ENCODE results near the gene CDCA3.

CDCA3 gene

DNA sequence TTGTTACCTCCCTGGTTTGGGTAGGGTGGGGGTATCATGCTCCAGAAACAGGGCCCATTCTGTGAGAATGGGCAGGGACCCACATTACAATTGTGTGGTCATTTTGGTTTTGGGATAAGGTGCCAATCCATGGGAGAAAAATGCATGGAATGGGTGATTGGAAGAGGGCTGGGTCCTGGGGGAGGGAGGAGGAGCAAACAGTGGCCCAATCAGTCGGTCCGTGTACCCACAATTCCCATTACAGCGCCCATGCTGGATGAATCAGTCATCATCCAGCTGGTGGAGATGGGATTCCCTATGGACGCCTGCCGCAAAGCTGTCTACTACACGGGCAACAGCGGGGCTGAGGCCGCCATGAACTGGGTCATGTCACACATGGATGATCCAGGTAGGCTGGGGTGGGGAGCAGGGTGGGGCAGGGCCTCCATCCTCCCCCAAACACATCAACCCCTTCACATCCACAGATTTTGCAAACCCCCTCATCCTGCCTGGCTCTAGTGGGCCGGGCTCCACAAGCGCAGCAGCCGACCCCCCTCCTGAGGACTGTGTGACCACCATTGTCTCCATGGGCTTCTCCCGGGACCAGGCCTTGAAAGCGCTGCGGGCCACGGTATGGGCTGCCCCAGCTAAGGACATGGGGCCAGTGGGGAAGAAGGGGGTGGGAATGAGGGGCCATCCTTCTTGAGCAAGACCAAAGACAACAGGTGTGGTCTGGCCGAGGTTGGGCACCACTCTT, 12.7 kb upstream of the CDCA3 start:
- TF ChIP-seq, protein P1, sequence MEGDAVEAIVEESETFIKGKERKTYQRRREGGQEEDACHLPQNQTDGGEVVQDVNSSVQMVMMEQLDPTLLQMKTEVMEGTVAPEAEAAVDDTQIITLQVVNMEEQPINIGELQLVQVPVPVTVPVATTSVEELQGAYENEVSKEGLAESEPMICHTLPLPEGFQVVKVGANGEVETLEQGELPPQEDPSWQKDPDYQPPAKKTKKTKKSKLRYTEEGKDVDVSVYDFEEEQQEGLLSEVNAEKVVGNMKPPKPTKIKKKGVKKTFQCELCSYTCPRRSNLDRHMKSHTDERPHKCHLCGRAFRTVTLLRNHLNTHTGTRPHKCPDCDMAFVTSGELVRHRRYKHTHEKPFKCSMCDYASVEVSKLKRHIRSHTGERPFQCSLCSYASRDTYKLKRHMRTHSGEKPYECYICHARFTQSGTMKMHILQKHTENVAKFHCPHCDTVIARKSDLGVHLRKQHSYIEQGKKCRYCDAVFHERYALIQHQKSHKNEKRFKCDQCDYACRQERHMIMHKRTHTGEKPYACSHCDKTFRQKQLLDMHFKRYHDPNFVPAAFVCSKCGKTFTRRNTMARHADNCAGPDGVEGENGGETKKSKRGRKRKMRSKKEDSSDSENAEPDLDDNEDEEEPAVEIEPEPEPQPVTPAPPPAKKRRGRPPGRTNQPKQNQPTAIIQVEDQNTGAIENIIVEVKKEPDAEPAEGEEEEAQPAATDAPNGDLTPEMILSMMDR (IDR thresholded peaks at IDR 0.05; ENCODE audit: insufficient read depth, low read depth, low read length, missing control alignments): no peak
- no peak for DNase-seq (ENCODE audit: low read depth)

DNA sequence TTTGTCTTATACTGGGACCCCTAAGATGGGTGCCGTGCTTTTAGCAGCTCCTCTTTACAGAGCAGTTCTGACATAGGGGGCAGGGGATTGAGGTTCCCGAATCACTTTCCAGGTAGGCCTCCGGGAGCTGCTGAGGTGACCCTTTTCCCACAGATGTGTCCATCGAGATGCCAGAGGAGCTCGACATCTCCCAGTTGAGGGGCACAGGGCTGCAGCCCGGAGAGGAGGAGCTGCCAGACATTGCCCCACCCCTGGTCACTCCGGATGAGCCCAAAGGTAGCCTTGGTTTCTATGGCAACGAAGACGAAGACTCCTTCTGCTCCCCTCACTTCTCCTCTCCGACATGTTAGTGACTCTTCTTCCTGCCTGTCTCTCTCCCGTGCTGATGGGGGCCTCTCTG, 11.9 kb upstream of the CDCA3 start:
- TF ChIP-seq, protein P1 (IDR thresholded peaks at IDR 0.05; ENCODE audit: insufficient read depth, low read depth, low read length, missing control alignments): no peak
- DNase-seq (ENCODE audit: low read depth): no peak

More for the DNA sequence above, 12.7 kb upstream of the CDCA3 start:
- H3K4me3 ChIP-seq (ENCODE audit: low read length): no peak overlapping the region

DNA sequence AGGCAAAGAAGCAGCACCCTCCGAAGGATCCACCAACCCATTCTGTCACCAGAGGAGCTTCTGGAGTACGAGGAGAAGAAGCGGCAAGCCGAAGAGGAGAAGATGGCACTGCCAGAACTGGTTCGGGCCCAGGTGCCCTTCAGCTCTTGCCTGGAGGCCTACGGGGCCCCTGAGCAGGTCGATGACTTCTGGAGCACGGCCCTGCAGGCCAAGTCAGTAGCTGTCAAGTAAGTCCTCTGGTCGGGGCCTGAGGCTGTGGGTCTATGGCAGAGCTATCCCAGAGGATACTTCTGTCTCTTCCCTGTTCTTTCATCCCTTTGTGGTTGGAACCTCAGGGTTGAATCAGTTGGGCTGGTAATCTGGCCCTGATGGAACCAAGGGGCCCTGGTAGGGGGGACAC, 10.3 kb upstream of the CDCA3 start:
- no peak overlapping the region for H3K4me3 ChIP-seq (ENCODE audit: low read length)
- TF ChIP-seq, protein P1 (IDR thresholded peaks at IDR 0.05; ENCODE audit: insufficient read depth, low read depth, low read length, missing control alignments): no peak
- DNase-seq (ENCODE audit: low read depth): no peak

More for the DNA sequence above, 11.9 kb upstream of the CDCA3 start:
- H3K4me3 ChIP-seq (ENCODE audit: low read length): no peak overlapping the region

DNA sequence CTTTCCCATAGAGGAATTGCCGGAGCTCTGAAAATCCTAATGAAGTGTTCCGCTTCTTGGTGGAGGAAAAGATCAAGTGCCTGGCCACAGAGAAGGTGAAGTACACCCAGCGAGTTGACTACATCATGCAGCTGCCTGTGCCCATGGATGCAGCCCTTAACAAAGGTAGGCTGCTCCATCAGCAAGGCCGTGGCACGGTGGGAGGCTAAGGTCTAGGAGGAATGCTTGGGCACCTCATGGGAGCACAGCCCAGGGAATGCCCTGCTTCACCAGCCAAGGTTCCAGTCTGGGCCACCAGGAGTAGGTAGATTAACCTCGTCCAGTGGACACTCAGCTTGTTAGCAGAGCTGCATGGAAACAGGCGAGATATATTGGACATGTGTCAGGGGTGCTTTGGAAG, 9.9 kb upstream of the CDCA3 start:
- TF ChIP-seq, protein P1 (IDR thresholded peaks at IDR 0.05; ENCODE audit: insufficient read depth, low read depth, low read length, missing control alignments): no peak
- no peak overlapping the region for H3K4me3 ChIP-seq (ENCODE audit: low read length)
- DNase-seq (ENCODE audit: low read depth): no peak

DNA sequence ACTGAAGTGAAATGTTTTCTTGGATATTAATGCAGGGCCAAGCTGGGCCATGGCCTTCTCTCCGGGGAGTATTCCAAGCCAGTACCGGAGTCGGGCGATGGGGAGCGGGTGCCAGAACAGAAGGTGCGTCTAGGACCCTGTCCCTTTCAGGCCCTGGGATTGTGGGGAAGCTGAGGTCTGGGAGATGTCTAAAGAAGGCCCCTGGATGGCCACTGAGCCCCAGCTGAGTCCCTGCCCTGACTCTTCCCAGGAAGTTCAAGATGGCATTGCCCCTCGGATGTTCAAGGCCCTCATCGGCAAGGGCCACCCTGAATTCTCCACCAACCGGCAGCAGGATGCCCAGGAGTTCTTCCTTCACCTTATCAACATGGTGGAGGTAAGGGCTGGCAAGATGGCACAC, 9.0 kb upstream of the CDCA3 start:
- TF ChIP-seq, protein P1 (IDR thresholded peaks at IDR 0.05; ENCODE audit: insufficient read depth, low read depth, low read length, missing control alignments): no peak
- no peak for DNase-seq (ENCODE audit: low read depth)
- no peak overlapping the region for H3K4me3 ChIP-seq (ENCODE audit: low read length)

DNA sequence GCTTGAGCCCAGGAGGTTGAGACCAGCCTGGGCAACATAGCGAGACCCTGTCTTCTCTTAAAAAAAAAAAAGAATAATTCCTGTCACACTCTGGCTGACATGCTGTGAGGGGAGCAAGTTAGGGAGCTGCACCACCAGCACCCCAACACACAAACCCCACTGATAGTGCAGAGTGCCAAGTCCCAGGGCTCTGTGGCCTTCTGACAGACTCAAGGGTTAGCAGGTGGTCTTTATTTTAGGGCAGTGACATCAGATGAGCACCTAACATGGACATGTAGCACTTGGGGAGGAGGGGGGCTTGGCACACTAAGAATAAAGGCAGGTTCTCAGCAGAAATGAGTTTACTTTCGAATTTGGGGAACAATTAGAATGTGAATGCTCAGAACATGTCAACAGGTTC, 7.7 kb upstream of the CDCA3 start:
- DNase-seq (ENCODE audit: low read depth): no peak
- H3K4me3 ChIP-seq (ENCODE audit: low read length): no peak overlapping the region
- TF ChIP-seq, protein P1 (IDR thresholded peaks at IDR 0.05; ENCODE audit: insufficient read depth, low read depth, low read length, missing control alignments): no peak

DNA sequence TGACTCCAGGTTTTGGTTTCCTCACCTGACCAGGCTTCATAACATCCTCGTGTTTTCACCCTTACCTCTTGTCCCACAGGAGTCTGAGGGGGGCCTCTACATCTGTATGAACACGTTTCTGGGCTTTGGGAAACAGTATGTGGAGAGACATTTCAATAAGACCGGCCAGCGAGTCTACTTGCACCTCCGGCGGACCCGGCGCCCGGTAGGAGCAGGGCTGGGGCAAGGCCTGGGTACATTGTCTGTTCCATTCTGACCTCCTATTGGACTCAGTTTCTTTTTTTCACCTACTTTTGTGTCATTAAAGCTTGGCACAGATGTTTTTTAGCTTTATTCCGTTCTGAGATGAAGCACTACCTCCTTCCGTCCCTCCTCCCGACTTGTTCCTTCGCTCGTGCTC, 4.2 kb upstream of the CDCA3 start:
- H3K4me3 ChIP-seq (ENCODE audit: low read length): no peak overlapping the region
- TF ChIP-seq, protein P1 (IDR thresholded peaks at IDR 0.05; ENCODE audit: insufficient read depth, low read depth, low read length, missing control alignments): no peak
- DNase-seq (ENCODE audit: low read depth): no peak

Measured in epithelial cell of esophagus (primary cell).